HG03354 (cell line): ENCODE measurements around the gene ADGRL3.

Source experiments
- ATAC-seq: cut with Tn5 transposase; IDR thresholded peaks from one replicate; pipeline ENCODE4 v1.9.1; 2021; ENCODE audit warnings: mild to moderate bottlenecking; ENCODE audit not compliant: unreplicated experiment, poor library complexity, severe bottlenecking

Gene ADGRL3

GRCh38 chr4:61405307-61405706, 205.2 kb downstream of the ADGRL3 start:
- no peak for ATAC-seq

- ATAC-seq: no peak
These were observed 206.6 kb downstream of the ADGRL3 start for GRCh38 chr4:61406677-61407076.

DNA sequence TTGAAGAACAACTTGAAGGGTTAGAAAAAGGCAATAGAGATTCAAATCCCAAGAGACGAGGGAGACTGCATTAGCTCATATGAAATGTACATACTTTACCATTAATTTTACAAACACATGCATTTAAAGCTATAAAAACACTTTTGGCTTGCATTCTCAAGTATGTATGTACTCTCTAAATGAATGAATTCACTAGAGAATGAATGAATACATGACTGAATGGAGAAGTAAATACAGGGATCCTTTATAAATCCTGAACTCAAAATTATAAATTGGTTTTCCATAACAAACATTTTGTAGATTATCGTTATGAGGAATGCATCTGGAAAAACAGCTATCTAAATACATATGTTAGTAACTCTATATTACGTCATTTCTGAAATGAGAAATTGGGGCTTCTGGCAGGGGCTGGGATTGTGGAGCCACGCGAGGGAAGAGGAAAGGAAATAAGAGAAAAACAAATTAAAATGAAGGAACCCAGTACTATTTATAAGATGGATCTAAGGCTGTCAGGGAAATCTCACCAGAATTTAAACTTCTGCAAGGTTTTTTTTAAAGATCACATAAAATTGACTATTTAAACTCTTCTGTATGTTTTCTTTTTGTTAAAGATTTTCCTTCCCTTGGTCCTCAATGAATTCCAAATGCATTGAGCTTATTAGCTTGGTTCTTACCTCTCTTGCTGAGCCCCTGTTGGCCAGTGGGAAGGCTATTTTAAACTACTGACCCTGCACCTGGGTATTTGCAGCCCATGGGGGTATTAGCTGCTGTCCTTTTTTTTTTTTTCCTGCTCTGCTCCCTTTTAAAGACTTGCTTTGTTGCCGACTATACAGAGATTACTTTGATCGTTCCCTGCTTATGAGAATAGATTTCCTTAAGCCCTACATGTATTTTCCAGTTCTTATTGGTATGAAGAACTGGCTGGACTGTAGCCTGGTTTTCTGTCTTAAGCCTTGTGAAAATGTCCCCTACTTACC, 207.8 kb downstream of the ADGRL3 start:
- no peak for ATAC-seq

DNA sequence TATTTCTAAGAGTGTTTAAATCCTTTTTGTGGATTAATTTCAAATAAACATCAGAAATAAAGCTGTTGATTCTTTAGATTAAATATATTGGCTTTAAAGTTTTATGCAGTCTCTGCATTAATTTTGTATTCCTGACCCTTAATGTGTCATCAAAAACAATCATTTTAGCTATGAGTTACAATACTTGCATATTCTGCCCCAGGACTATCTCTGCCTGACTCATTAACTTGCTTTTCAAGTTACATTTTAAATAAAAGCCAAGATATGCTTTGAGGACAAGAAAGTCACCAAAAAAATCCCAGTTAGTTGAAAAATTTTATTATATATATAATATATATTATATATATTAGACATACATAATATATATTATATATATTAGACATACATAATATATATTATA, 208.7 kb downstream of the ADGRL3 start:
- no peak for ATAC-seq

DNA sequence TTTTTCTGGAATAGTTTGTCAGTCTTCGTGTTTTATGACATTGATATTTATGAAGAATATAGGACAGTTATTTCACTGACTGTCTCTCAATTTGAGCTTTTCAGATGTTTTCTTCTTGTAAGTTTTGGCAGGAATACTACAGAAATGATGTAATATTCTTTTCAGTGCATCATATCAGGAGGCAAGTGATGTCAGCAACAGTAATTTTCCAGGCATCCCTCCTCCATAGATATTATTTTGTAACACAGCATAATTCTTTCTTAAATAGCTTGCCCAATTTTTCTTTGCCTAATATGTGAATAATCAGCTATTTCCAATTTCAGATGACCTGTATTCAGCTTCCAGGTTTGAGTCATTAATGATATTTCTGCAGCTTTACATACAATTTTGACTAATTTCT, 211.1 kb downstream of the ADGRL3 start:
- no peak for ATAC-seq

- no peak for ATAC-seq
These were observed 225.2 kb downstream of the ADGRL3 start for GRCh38 chr4:61425315-61425714.

GRCh38 chr4:61426229-61426628, 226.1 kb downstream of the ADGRL3 start:
- ATAC-seq: no peak

DNA sequence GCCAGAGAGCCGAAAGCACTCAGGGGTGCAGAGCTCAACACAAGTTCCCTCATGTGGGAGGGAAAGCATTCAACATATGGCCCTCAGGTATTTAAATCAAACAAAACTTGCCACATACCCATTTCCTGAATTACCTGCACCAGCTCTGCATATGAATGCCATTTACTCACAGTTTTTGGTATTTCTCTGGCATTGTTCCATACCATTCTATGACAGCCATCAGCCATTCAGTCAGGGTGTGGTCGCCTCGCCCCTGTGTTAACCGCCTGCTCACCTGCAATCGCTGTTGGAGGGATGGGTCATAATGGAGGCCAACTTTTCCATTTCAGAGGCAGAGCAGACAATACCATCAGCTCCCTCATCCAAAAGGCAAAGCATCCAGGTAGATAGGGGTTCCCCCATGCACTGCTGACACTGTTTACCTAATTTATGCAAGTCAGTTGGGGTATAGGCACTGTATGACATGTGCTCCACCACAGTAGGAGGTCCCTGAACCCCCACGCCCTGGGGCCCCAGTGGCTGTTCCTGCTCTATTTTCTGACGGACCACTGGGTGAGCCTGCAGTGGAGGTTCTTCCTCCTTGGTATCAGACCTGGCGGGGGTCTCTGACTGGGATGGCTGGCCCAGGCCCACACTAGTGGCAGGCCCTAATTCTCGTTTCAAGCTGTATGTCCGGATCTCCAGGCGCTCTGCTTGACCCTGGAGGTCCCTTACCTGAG, 227.1 kb downstream of the ADGRL3 start:
- no peak for ATAC-seq

- ATAC-seq: no peak
These were observed 227.8 kb downstream of the ADGRL3 start for GRCh38 chr4:61427818-61428495.

DNA sequence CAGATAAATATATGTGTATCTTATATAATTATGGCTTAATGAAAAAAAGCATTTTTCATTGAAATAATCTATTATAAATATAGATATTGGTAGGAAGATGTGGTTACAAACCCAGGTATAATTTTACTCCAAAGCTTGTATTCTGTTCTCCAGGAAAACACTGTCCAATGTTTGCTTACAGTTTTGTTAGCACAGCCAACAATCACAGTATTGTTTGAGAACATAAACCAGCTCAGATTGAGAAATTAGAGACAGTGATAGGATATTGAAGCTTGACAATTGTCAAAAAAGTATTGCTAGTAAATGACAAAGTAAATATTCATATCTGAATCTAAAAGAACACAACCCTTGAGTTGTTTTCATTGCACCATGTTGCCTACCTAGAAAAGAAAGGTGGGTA, 228.8 kb downstream of the ADGRL3 start:
- no peak for ATAC-seq

- ATAC-seq: no peak
These were observed 231.0 kb downstream of the ADGRL3 start for GRCh38 chr4:61431131-61431530.

DNA sequence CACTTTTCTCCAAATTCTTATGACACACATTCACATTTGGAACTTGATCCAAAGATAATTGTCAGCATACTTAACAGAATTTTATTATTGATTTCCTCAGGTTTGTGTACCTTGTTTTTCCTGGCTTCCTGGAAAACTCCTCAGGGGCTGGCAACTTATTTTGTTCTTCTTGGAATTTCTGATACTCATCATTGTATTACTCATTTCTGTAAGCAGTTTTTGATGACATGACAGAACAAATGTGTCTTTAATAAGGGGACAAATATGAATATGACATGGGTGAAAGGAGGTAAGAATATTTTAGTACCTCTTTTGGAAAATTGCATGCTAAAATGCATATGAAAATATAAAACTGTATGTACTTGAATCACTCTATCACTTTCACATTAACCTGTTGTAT, 237.8 kb downstream of the ADGRL3 start:
- ATAC-seq: no peak

DNA sequence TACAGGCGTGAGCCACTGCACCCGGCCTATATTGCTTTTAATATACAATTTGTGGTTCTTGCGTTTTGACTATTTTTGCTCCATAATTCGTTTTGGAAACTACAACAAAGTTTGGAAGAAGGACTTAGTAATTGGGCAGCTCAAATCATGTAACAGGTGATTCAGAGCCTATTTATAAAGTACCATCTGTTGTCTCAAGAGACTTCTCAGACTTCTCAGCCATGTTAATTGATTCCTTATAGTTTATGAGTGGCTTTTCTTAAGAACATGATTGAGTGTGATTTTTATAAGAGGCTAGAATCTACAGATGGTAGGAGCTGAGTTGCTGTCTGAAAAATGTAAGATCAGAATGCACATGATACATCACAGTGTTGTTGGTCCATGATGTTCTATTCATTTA, 240.2 kb downstream of the ADGRL3 start:
- no peak for ATAC-seq

DNA sequence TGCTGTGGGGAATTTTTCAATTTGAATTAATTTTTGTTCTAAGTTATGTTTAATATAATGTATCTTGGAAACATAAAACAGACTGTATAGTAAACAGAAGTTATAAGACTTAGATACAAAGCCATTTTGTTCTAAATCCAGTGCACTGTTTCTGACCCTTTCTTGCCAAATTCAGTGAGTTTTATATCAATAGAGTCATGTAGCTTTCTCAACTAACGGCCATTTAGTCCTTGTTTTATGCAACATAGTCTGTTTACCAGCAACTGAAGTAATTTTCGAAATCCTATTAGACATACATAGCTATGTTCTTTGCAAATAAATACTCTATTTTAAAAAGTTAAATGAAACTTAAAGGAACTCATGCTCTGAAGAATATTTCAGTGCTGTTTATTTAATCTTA, 242.8 kb downstream of the ADGRL3 start:
- ATAC-seq: no peak

DNA sequence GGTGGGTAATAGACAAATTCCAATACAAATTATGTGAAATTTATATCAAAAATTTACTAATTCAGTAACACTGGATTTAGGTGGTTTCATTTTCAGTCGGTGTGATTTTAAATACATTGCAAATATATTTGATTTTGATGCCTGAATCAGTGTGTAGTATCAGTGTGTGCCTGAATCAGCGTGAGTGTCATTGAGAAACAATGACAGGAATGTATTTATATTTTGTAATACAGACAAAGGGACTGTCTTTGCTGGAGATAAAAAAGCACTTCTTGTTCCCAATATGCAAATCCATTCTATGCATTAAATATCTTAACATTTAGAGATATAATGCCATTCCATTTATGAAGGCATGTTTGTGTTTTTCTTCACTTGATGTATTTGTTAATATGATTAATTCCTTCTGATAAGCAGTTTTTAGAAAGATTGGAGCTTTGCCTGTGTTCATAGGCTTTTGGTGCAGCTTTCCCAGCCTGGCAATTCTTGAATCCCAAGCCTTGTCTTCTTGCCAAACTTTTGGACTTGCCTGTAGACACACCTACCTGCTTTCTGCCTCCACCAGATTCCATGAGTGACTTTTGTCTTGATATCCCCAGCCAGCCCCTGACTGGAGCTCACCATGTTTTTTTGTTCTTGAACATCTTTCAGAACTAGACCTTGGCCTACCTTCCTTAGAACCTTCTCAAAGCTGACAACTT, 243.8 kb downstream of the ADGRL3 start:
- ATAC-seq: no peak

DNA sequence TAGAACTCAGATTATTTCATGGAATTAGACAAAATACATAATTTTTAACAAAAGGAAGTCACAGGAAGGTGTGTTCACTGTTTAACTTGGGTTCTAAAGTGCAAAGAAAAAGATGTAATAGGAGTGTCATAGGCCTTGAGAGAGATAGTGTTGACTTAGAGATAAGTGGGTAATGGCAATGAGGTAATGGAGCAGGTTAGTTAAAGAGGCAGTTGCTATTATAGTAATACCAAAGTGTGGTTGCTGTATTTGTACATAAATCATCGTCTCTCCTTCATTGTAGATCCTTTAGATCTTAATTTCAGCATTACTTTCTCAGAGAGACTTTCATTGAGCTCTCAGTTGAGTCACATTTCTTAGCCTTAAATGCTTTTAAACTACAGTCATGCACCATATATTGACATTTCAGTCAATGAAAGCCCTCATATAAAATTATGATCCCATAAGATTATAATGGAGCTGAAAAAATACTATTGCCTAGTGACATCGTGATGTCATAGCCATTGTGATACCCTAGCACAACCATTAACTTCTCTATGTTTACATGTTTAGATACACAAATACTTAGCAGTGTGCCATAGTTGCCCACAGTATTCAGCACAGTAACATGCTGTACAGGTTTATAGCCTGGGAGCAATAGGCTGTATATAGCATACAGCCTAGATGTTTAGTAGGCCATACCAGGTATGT, 245.4 kb downstream of the ADGRL3 start:
- no peak for ATAC-seq

- no peak for ATAC-seq
These were observed 246.8 kb downstream of the ADGRL3 start for GRCh38 chr4:61446941-61447340.

DNA sequence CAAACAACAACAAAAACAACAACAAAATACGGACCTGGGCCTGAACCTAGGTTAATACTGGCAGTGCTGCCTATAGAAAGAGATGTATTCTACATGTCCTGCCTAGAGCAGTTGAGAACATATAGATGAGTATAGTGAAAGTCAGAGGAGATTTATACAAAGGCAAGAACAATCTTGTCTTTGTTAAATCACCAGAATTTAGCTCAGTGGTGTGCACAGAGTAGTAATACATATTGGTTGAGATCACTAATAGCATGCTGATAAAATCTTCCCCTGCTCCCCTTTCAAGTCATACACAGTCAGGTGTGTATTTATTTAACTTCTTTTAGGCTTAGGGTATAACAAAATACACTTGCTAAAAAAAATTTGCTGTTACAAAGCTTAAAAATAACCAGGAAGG, 247.8 kb downstream of the ADGRL3 start:
- ATAC-seq: no peak

DNA sequence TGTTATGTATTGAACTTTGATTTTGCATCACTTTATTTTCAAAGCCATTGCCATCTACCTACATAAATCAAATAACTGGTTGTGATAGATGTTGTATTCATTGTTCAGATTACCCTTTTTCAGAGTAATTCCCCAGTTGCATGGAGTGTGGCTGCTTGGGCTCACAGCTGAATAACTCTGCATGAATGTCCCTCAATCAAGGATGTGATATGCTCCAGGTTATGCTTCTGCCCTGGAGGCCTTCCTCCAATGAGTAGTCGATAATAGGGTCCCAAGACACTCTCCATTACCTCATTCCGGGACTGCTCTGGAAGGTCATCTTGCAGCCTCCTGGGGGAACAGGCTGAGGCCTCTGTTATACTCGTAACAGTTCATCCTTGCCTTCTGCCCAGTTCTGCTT, 251.8 kb downstream of the ADGRL3 start:
- ATAC-seq: no peak
